ENCODE results near the gene CYGB.

The CYGB gene

GRCh38 chr17:76581515-76581914, 44.0 kb upstream of the CYGB start:
- no peak for TF ChIP-seq CTCF (IDR thresholded peaks at IDR 0.05; ENCODE audit: low read depth, low read length)
- H3K4me3 ChIP-seq (ENCODE audit: low read depth, low read length), result no peak overlapping the region

GRCh38 chr17:76579281-76579680, 41.8 kb upstream of the CYGB start:
- TF ChIP-seq CTCF (IDR thresholded peaks at IDR 0.05; ENCODE audit: low read depth, low read length), result no peak
- no peak overlapping the region for H3K4me3 ChIP-seq (ENCODE audit: low read depth, low read length)

GRCh38 chr17:76578376-76578775, 40.9 kb upstream of the CYGB start:
- TF ChIP-seq CTCF (IDR thresholded peaks at IDR 0.05; ENCODE audit: low read depth, low read length), result no peak
- H3K4me3 ChIP-seq (ENCODE audit: low read depth, low read length), result no peak overlapping the region

- TF ChIP-seq CTCF (IDR thresholded peaks at IDR 0.05; ENCODE audit: low read depth, low read length), result no peak
- H3K4me3 ChIP-seq (ENCODE audit: low read depth, low read length), result no peak overlapping the region
These were observed 40.4 kb upstream of the CYGB start for GRCh38 chr17:76577876-76578275.

- no peak for TF ChIP-seq CTCF (IDR thresholded peaks at IDR 0.05; ENCODE audit: low read depth, low read length)
- H3K4me3 ChIP-seq (ENCODE audit: low read depth, low read length), result no peak overlapping the region
These were observed 38.7 kb upstream of the CYGB start for GRCh38 chr17:76576189-76576588.

GRCh38 chr17:76575570-76575969, 38.1 kb upstream of the CYGB start:
- H3K4me3 ChIP-seq (ENCODE audit: low read depth, low read length), result no peak overlapping the region
- TF ChIP-seq CTCF (IDR thresholded peaks at IDR 0.05; ENCODE audit: low read depth, low read length), result no peak

- no peak for TF ChIP-seq CTCF (IDR thresholded peaks at IDR 0.05; ENCODE audit: low read depth, low read length)
- no peak overlapping the region for H3K4me3 ChIP-seq (ENCODE audit: low read depth, low read length)
These were observed 36.7 kb upstream of the CYGB start for GRCh38 chr17:76574166-76574565.

Data from WI38 (cell line).